GM12891 (cell line): Measurements from ENCODE around the gene TTLL8.

Experiments
- POLR2A ChIP-seq: IDR thresholded peaks from 2 replicates; pipeline ENCODE4 v1.6.1; 2011; ENCODE audit warnings: low read depth, low read length, control low read depth
- TAF1 ChIP-seq: IDR thresholded peaks from 2 replicates; pipeline ENCODE4 v1.6.1; 2011; ENCODE audit warnings: low read depth, low read length, control low read depth

DNA sequence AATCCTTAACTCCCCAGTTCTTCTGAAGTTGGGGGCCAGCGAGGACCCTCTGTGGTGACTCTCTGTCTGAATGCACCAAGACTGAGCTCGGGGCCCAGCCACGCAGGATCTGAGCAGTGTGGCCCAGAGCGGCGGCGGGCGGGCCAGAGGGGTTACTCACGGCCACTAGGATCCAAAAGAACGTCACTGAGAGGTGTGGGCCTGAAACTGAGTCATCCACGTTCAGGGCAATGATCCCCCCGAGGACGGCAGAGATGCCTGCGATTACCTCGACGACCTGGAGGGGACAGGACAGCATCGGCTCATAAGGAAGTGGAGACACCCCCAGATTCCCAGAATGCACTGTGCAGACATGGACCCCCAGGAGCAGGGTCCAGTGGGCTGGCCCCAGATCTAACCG lies 16.0 kb upstream of the TTLL8 start:
- TF ChIP-seq POLR2A: no peak
- no peak for TF ChIP-seq TAF1
